ENCODE results near the gene PCDH15.

PCDH15 gene

DNA sequence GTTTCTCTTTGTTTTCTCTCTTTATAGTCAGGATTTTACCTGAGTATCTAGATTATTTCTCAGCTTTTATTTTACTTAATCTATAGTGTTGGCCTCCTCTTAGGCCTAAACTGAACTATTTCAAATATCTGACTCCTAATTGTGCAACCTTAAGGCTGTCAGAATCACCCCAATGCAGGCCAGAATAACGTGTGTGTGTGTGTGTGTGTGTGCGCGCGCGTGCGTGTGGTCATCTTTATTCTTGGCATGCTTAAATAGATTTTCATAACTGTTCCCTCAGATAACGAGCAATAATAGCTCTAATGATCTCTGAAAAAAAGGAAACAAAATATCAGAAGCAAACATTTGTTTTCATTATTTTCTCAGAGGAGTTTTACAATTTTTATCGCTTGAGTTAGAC, 92.4 kb downstream of the PCDH15 start:
- Histone ChIP-seq H3K27me3 (ENCODE audit: insufficient read depth, low read length) (no peaks in the 10 kb centered on the region), H3K36me3 (ENCODE audit: insufficient read depth, low read length) (no peaks in the 10 kb centered on the region), H2AFZ (ENCODE audit: low read length, unreplicated experiment) (no peak overlapping the region), H3K27ac (ENCODE audit: low read depth, low read length) (no peak overlapping the region), H3K4me3 (ENCODE audit: low read depth, low read length) (no peak overlapping the region), H3K4me1 (ENCODE audit: control insufficient read depth, insufficient read depth, low read length, unreplicated experiment) (no peaks in the 10 kb centered on the region), H3K79me2 (ENCODE audit: control insufficient read depth, insufficient read depth, low read length, unreplicated experiment) (no peaks in the 10 kb centered on the region)

- Histone ChIP-seq H3K36me3 (ENCODE audit: insufficient read depth, low read length) (no peaks in the 10 kb centered on the region), H3K27ac (ENCODE audit: low read depth, low read length) (no peak overlapping the region), H3K4me1 (ENCODE audit: control insufficient read depth, insufficient read depth, low read length, unreplicated experiment) (no peaks in the 10 kb centered on the region), H3K4me3 (ENCODE audit: low read depth, low read length) (no peak overlapping the region), H2AFZ (ENCODE audit: low read length, unreplicated experiment) (no peak overlapping the region), H3K79me2 (ENCODE audit: control insufficient read depth, insufficient read depth, low read length, unreplicated experiment) (no peaks in the 10 kb centered on the region), H3K27me3 (ENCODE audit: insufficient read depth, low read length) (no peaks in the 10 kb centered on the region)
These were observed 93.0 kb downstream of the PCDH15 start for GRCh38 chr10:54708021-54708420.

GRCh38 chr10:54702583-54703485, 98.2 kb downstream of the PCDH15 start:
- Histone ChIP-seq H3K27me3 (ENCODE audit: insufficient read depth, low read length) (no peaks in the 10 kb centered on the region), H3K4me1 (ENCODE audit: control insufficient read depth, insufficient read depth, low read length, unreplicated experiment) (no peaks in the 10 kb centered on the region), H3K4me3 (ENCODE audit: low read depth, low read length) (no peak overlapping the region)

DNA sequence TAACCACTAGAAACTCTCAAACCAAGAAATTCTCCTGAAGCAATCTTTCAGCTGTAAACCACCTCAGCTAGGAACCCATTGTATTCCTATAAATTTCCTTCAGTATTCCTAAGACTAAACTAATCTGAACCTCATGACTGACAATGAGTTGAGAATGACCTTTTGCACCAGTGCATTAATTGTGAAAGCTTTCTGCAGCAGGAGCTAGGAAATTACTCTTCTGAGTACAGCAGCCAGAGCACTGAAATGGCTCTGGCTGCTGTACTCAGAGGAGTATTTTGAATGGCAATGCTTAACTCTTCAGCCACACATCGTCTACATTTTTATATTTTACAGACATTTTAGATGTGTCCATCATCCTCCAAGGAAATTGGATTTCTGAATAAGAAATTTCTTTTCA, 109.7 kb downstream of the PCDH15 start:
- H3K79me2 ChIP-seq (ENCODE audit: control insufficient read depth, insufficient read depth, low read length, unreplicated experiment), result no peaks in the 10 kb centered on the region
- H2AFZ ChIP-seq (ENCODE audit: low read length, unreplicated experiment), result no peak overlapping the region
- H3K36me3 ChIP-seq (ENCODE audit: insufficient read depth, low read length), result no peaks in the 10 kb centered on the region
- no peak overlapping the region for H3K27ac ChIP-seq (ENCODE audit: low read depth, low read length)
- H3K4me1 ChIP-seq (ENCODE audit: control insufficient read depth, insufficient read depth, low read length, unreplicated experiment), result no peaks in the 10 kb centered on the region
- no peaks in the 10 kb centered on the region for H3K27me3 ChIP-seq (ENCODE audit: insufficient read depth, low read length)
- H3K4me3 ChIP-seq (ENCODE audit: low read depth, low read length), result no peak overlapping the region

More at GRCh38 chr10:54702583-54703485, 98.2 kb downstream of the PCDH15 start:
- Histone ChIP-seq H2AFZ (ENCODE audit: low read length, unreplicated experiment) (no peak overlapping the region), H3K36me3 (ENCODE audit: insufficient read depth, low read length) (no peaks in the 10 kb centered on the region), H3K27ac (ENCODE audit: low read depth, low read length) (no peak overlapping the region), H3K79me2 (ENCODE audit: control insufficient read depth, insufficient read depth, low read length, unreplicated experiment) (no peaks in the 10 kb centered on the region)

DNA sequence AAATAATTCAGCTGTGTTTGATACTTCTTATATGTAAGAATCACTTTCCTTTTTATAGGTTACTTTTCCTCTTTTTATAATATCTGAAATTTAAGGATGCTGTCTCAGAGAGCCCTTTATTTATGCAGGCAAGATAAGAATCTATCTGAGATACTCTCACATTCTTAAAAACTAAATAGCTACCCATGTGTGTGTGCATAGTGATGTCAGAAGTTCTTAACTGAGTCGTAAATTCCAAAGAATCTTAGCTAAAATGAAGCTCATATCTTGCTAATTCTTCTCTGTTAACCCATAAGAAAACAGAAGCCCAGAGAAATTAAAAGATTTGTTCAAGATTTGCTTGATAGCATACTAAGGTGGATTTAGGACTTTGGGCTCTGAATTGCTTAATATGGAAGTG, 118.5 kb downstream of the PCDH15 start:
- Histone ChIP-seq H3K4me3 (ENCODE audit: low read depth, low read length) (no peak overlapping the region), H3K27ac (ENCODE audit: low read depth, low read length) (no peak overlapping the region), H3K4me1 (ENCODE audit: control insufficient read depth, insufficient read depth, low read length, unreplicated experiment) (no peaks in the 10 kb centered on the region), H3K27me3 (ENCODE audit: insufficient read depth, low read length) (no peaks in the 10 kb centered on the region), H3K36me3 (ENCODE audit: insufficient read depth, low read length) (no peaks in the 10 kb centered on the region), H3K79me2 (ENCODE audit: control insufficient read depth, insufficient read depth, low read length, unreplicated experiment) (no peaks in the 10 kb centered on the region), H2AFZ (ENCODE audit: low read length, unreplicated experiment) (no peak overlapping the region)

DNA sequence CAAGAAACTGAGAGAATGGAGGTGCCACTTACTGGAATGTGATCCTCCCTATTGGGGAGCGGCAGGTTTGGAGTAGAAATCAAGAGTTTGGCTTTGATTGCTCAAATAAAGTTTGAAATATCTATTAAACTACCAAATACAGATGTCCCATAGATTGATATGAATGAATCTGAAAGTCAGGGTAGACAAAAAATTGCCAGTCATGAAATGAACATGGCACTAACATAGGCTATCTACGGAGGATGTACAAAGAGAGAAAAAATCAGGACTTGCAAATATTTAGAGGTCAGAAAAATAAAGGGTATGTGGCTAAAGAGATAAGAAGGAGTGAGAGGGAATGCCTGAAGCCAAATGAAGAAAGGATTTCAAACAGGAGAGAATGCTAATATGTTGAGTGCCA, 119.9 kb downstream of the PCDH15 start:
- no peak overlapping the region for H3K27ac ChIP-seq (ENCODE audit: low read depth, low read length)
- H2AFZ ChIP-seq (ENCODE audit: low read length, unreplicated experiment), result no peak overlapping the region

GRCh38 chr10:54667136-54667535, 133.9 kb downstream of the PCDH15 start:
- Histone ChIP-seq H3K79me2 (ENCODE audit: control insufficient read depth, insufficient read depth, low read length, unreplicated experiment) (no peaks in the 10 kb centered on the region), H2AFZ (ENCODE audit: low read length, unreplicated experiment) (no peak overlapping the region), H3K4me1 (ENCODE audit: control insufficient read depth, insufficient read depth, low read length, unreplicated experiment) (no peaks in the 10 kb centered on the region), H3K36me3 (ENCODE audit: insufficient read depth, low read length) (no peaks in the 10 kb centered on the region), H3K4me3 (ENCODE audit: low read depth, low read length) (no peak overlapping the region), H3K27me3 (ENCODE audit: insufficient read depth, low read length) (no peaks in the 10 kb centered on the region), H3K27ac (ENCODE audit: low read depth, low read length) (no peak overlapping the region)

More for the DNA sequence above, 119.9 kb downstream of the PCDH15 start:
- Histone ChIP-seq H3K79me2 (ENCODE audit: control insufficient read depth, insufficient read depth, low read length, unreplicated experiment) (no peaks in the 10 kb centered on the region), H3K4me3 (ENCODE audit: low read depth, low read length) (no peak overlapping the region), H3K27me3 (ENCODE audit: insufficient read depth, low read length) (no peaks in the 10 kb centered on the region), H3K36me3 (ENCODE audit: insufficient read depth, low read length) (no peaks in the 10 kb centered on the region), H3K4me1 (ENCODE audit: control insufficient read depth, insufficient read depth, low read length, unreplicated experiment) (no peaks in the 10 kb centered on the region)

DNA sequence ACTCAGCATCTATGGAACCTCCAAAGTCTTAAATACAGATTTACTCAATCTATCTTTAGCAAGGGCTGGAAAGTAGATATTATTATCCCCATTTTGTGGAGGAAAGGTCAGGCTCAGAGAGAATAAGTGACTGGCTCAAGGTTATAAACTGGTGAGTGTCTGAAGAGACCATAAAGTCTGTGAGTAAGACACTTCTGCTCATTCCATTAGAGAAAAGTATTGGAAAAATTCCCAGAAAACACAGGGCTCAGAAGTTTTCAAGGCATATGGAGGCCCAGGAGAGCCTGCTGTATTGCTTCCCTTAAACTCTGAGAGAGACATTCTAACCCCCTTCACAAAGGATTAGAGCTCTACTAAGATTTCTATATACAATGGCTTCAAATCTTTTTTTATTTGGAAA, 134.8 kb downstream of the PCDH15 start:
- H2AFZ ChIP-seq (ENCODE audit: low read length, unreplicated experiment), result no peak overlapping the region
- no peak overlapping the region for H3K27ac ChIP-seq (ENCODE audit: low read depth, low read length)
- no peaks in the 10 kb centered on the region for H3K27me3 ChIP-seq (ENCODE audit: insufficient read depth, low read length)
- no peaks in the 10 kb centered on the region for H3K36me3 ChIP-seq (ENCODE audit: insufficient read depth, low read length)
- no peaks in the 10 kb centered on the region for H3K4me1 ChIP-seq (ENCODE audit: control insufficient read depth, insufficient read depth, low read length, unreplicated experiment)
- H3K4me3 ChIP-seq (ENCODE audit: low read depth, low read length), result no peak overlapping the region
- H3K79me2 ChIP-seq (ENCODE audit: control insufficient read depth, insufficient read depth, low read length, unreplicated experiment), result no peaks in the 10 kb centered on the region

DNA sequence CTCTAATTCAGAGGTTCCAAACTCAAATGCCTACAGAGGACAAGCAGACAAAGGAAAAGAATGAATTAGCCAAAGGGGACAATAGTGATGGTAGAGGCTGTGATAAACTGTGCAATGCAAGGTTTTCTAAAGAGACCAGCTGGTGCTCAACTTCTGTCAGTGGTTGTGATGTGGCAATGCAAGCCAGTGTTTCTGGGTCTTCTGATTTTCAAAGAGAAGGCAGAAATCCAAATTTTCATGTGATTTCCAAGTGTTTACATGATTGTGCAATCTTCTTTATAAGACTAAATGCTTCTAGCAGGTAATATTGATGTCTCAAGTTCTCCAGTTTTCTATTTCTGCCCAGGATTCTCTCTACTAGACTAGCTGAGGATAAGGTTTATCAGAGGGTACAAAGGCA, 135.9 kb downstream of the PCDH15 start:
- no peaks in the 10 kb centered on the region for H3K79me2 ChIP-seq (ENCODE audit: control insufficient read depth, insufficient read depth, low read length, unreplicated experiment)
- H3K27ac ChIP-seq (ENCODE audit: low read depth, low read length), result no peak overlapping the region
- no peaks in the 10 kb centered on the region for H3K4me1 ChIP-seq (ENCODE audit: control insufficient read depth, insufficient read depth, low read length, unreplicated experiment)
- H3K36me3 ChIP-seq (ENCODE audit: insufficient read depth, low read length), result no peaks in the 10 kb centered on the region
- no peak overlapping the region for H2AFZ ChIP-seq (ENCODE audit: low read length, unreplicated experiment)
- no peaks in the 10 kb centered on the region for H3K27me3 ChIP-seq (ENCODE audit: insufficient read depth, low read length)
- H3K4me3 ChIP-seq (ENCODE audit: low read depth, low read length), result no peak overlapping the region

- Histone ChIP-seq H3K36me3 (ENCODE audit: insufficient read depth, low read length) (no peaks in the 10 kb centered on the region), H3K27ac (ENCODE audit: low read depth, low read length) (no peak overlapping the region), H3K4me3 (ENCODE audit: low read depth, low read length) (no peak overlapping the region), H3K4me1 (ENCODE audit: control insufficient read depth, insufficient read depth, low read length, unreplicated experiment) (no peaks in the 10 kb centered on the region), H2AFZ (ENCODE audit: low read length, unreplicated experiment) (no peak overlapping the region), H3K27me3 (ENCODE audit: insufficient read depth, low read length) (no peaks in the 10 kb centered on the region), H3K79me2 (ENCODE audit: control insufficient read depth, insufficient read depth, low read length, unreplicated experiment) (no peaks in the 10 kb centered on the region)
These were observed 140.6 kb downstream of the PCDH15 start for GRCh38 chr10:54660397-54660796.

DNA sequence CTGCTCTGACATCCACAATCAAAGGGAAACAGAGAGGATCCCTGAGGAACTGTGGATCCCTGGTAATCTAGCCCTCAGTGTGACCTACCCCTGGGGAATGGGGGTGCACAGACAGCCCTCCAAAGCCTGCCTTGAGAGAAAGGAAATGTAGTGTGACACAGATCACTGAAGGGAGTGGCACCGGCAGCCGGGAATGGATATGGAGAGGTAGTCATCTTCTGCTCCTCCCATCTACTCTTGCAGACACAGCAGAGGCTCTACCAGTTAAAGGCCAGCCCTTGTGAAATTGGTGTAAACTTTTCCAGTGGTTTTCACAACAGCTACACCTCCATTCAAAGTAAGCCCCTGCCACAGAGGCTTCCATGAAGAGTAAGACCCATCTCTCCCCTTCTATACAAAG, 144.4 kb downstream of the PCDH15 start:
- no peak overlapping the region for H2AFZ ChIP-seq (ENCODE audit: low read length, unreplicated experiment)
- no peaks in the 10 kb centered on the region for H3K36me3 ChIP-seq (ENCODE audit: insufficient read depth, low read length)
- no peaks in the 10 kb centered on the region for H3K79me2 ChIP-seq (ENCODE audit: control insufficient read depth, insufficient read depth, low read length, unreplicated experiment)
- H3K27ac ChIP-seq (ENCODE audit: low read depth, low read length), result no peak overlapping the region
- no peaks in the 10 kb centered on the region for H3K27me3 ChIP-seq (ENCODE audit: insufficient read depth, low read length)
- H3K4me3 ChIP-seq (ENCODE audit: low read depth, low read length), result no peak overlapping the region
- no peaks in the 10 kb centered on the region for H3K4me1 ChIP-seq (ENCODE audit: control insufficient read depth, insufficient read depth, low read length, unreplicated experiment)

All from ACC112 (cell line).